Epithelial cell of esophagus (primary cell): ENCODE results near the gene MELTF.
"Not testable (repeated sequence)": the region's sequence is repeated elsewhere in the genome, so short reads cannot be mapped to it uniquely, and the experiment has no call there.

Experiments
- DNase-seq: peaks from one replicate; pipeline ENCODE4 v3.0.0; 2010; ENCODE audit warnings: low read depth
- H3K4me3 ChIP-seq: 2 replicates; pipeline ENCODE4 v1.5.1; 2011; ENCODE audit warnings: mild to moderate bottlenecking, low read length, control low read depth
- CTCF ChIP-seq: IDR thresholded peaks from 2 replicates; pipeline ENCODE4 v1.5.1; 2011; ENCODE audit warnings: low read depth, mild to moderate bottlenecking, low read length, control low read depth, inconsistent platforms; ENCODE audit not compliant: insufficient read depth; ENCODE audit errors: missing control alignments

MELTF gene

GRCh38 chr3:197042539-197042938, 12.9 kb upstream of the MELTF start:
- no peak for TF ChIP-seq CTCF
- no peak for DNase-seq
- no peak overlapping the region for H3K4me3 ChIP-seq

GRCh38 chr3:197041875-197042488, 12.4 kb upstream of the MELTF start:
- no peak for DNase-seq
- no peak overlapping the region for H3K4me3 ChIP-seq
- no peak for TF ChIP-seq CTCF

- no peak overlapping the region for H3K4me3 ChIP-seq
- no peak for TF ChIP-seq CTCF
- DNase-seq, result no peak
Measured at GRCh38 chr3:197040658-197041057, 11.0 kb upstream of the MELTF start.

- H3K4me3 ChIP-seq, result no peak overlapping the region
- TF ChIP-seq CTCF, result no peak
- DNase-seq, result peak; percentile 94
Measured at GRCh38 chr3:197038679-197039462, 9.3 kb upstream of the MELTF start.

GRCh38 chr3:197035577-197035976, 6.0 kb upstream of the MELTF start:
- TF ChIP-seq CTCF, result no peak
- DNase-seq, result no peak
- H3K4me3 ChIP-seq, result no peak overlapping the region

GRCh38 chr3:197034778-197035177, 5.2 kb upstream of the MELTF start:
- not testable (repeated sequence) for H3K4me3 ChIP-seq
- DNase-seq, result peak; percentile 30

GRCh38 chr3:197033764-197034163, 4.1 kb upstream of the MELTF start:
- not testable (repeated sequence) for DNase-seq, H3K4me3 ChIP-seq
